Measurements from ENCODE around the gene FGFR2.

DNA sequence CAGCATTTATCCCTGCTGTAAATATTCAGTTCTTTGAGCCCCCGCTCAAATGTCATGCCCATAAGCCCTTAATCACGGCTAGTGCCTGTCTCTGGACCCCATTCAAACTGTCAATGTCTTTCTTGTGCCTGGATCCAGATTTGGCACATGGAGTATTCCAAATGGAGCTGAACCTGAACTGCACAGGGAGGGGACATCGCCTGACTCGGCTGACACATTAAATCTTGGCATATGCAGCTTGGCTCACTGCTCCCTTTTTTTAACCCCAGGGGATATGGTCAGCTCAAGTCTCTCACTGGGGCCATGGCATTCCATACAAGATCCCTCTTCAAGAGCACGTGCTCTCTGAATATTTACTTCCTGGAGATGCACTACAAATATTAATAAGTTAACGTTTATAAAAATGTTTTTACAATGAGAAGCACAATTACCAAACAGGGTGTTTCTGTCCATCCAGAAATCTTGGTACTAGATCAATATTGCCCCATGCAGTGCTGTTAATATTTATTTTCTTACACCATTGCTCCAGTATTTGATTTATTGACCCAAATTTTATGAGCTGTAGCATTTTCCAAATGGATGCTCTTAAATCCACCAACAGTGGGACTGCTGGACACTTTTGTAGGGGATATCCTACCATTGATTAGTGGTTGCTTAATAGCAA, 57.4 kb downstream of the FGFR2 start:
- TF ChIP-seq EZH2 (IDR thresholded peaks at IDR 0.05; ENCODE audit: insufficient read depth, low read length), result no peak
- TF ChIP-seq, protein P1, sequence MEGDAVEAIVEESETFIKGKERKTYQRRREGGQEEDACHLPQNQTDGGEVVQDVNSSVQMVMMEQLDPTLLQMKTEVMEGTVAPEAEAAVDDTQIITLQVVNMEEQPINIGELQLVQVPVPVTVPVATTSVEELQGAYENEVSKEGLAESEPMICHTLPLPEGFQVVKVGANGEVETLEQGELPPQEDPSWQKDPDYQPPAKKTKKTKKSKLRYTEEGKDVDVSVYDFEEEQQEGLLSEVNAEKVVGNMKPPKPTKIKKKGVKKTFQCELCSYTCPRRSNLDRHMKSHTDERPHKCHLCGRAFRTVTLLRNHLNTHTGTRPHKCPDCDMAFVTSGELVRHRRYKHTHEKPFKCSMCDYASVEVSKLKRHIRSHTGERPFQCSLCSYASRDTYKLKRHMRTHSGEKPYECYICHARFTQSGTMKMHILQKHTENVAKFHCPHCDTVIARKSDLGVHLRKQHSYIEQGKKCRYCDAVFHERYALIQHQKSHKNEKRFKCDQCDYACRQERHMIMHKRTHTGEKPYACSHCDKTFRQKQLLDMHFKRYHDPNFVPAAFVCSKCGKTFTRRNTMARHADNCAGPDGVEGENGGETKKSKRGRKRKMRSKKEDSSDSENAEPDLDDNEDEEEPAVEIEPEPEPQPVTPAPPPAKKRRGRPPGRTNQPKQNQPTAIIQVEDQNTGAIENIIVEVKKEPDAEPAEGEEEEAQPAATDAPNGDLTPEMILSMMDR (IDR thresholded peaks at IDR 0.05; ENCODE audit: insufficient read depth, low read depth, low read length), result no peak

Data from astrocyte (in vitro differentiated cells and primary cell).